Measurements from ENCODE around the gene NSRP1. TPM values are rescaled to one million over a fixed set of nuclear protein-coding genes. Genes with fewer than 3 reads are reported as not detected.

NSRP1 gene
- total and polyA plus RNA-seq, 2 of the 8 experiments (the other 6 are each of a cell fraction or from before 2014, with no cell fraction given) = 6.1 to 22.4 TPM

DNA sequence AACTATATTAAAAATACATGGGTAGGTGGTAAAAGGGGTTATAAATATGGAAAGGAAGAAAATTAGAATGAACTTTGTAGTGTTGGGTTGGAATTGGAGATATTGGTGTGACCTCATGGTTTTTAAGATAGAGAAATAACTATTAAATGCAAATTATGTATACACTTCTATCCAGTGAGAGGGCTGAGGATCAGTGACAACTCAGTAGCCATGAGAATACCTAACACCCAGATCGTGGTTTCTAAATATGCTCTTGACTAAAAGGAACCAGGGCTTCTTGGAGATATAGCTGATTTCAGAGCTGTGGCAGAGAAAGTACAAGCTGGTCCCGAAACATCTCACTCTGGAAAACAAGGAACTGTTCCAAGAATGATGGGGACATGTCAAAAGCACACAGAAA, 74.5 kb downstream of the NSRP1 start (continued):
- TF ChIP-seq CEBPB (IDR thresholded peaks at IDR 0.05; ENCODE audit: low read depth, low read length) (no peak), CREB1 (IDR thresholded peaks at IDR 0.05) (no peak), HDAC2 (IDR thresholded peaks at IDR 0.05; ENCODE audit: borderline replicate concordance in 1 of 2, low read depth in 2 of 2, low read length in 2 of 2) (no peak), CBX5 (IDR thresholded peaks at IDR 0.05; ENCODE audit: low read depth, low read length) (no peak), KDM5A (IDR thresholded peaks at IDR 0.05; ENCODE audit: low read length) (no peak), SIRT6 (IDR thresholded peaks at IDR 0.05; ENCODE audit: low read length) (no peak), TEAD4 (IDR thresholded peaks at IDR 0.05; ENCODE audit: low read depth, low read length) (no peak), SP4 (IDR thresholded peaks at IDR 0.05; ENCODE audit: low read length) (no peak), SUZ12 (IDR thresholded peaks at IDR 0.05; ENCODE audit: low read length) (no peak)
